ENCODE results near the gene CEACAM19.
"Not testable (repeated sequence)": the region's sequence is repeated elsewhere in the genome, so short reads cannot be mapped to it uniquely, and the experiment has no call there.

The CEACAM19 gene

GRCh38 chr19:44720396-44720795, 49.1 kb downstream of the CEACAM19 start:
- in situ Hi-C loops (cut with HindIII; ENCODE audit: low sequenced_read_pairs): not testable (repeated sequence)

GRCh38 chr19:44720945-44721344, 49.7 kb downstream of the CEACAM19 start:
- in situ Hi-C loops (cut with HindIII; ENCODE audit: low sequenced_read_pairs): no loop called here

GRCh38 chr19:44721369-44721768, 50.1 kb downstream of the CEACAM19 start:
- in situ Hi-C loops (cut with HindIII; ENCODE audit: low sequenced_read_pairs): not testable (repeated sequence)

- in situ Hi-C loops (cut with HindIII; ENCODE audit: low sequenced_read_pairs): no loop called here
These were observed 51.1 kb downstream of the CEACAM19 start for GRCh38 chr19:44722131-44723121.

- in situ Hi-C loops (cut with HindIII; ENCODE audit: low sequenced_read_pairs): no loop called here
These were observed 52.1 kb downstream of the CEACAM19 start for GRCh38 chr19:44723299-44723951.

- in situ Hi-C loops (cut with HindIII; ENCODE audit: low sequenced_read_pairs): no loop called here
These were observed 52.7 kb downstream of the CEACAM19 start for GRCh38 chr19:44723952-44724319.

- in situ Hi-C loops (cut with HindIII; ENCODE audit: low sequenced_read_pairs): no loop called here
These were observed 54.0 kb downstream of the CEACAM19 start for GRCh38 chr19:44725251-44725650.

- in situ Hi-C loops (cut with HindIII; ENCODE audit: low sequenced_read_pairs): no loop called here
These were observed 54.4 kb downstream of the CEACAM19 start for GRCh38 chr19:44725684-44726083.

GRCh38 chr19:44726465-44726864, 55.2 kb downstream of the CEACAM19 start:
- in situ Hi-C loops (cut with HindIII; ENCODE audit: low sequenced_read_pairs): no loop called here

GRCh38 chr19:44728178-44728577, 56.9 kb downstream of the CEACAM19 start:
- in situ Hi-C loops (cut with HindIII; ENCODE audit: low sequenced_read_pairs): no loop called here

- in situ Hi-C loops (cut with HindIII; ENCODE audit: low sequenced_read_pairs): no loop called here
These were observed 58.3 kb downstream of the CEACAM19 start for GRCh38 chr19:44729516-44730033.

GRCh38 chr19:44731081-44731480, 59.8 kb downstream of the CEACAM19 start:
- in situ Hi-C loops (cut with HindIII; ENCODE audit: low sequenced_read_pairs): no loop called here

GRCh38 chr19:44731622-44732021, 60.3 kb downstream of the CEACAM19 start:
- in situ Hi-C loops (cut with HindIII; ENCODE audit: low sequenced_read_pairs): no loop called here

GRCh38 chr19:44732235-44733014, 61.1 kb downstream of the CEACAM19 start:
- in situ Hi-C loops (cut with HindIII; ENCODE audit: low sequenced_read_pairs): no loop called here
